DOHH2 (cell line): ENCODE measurements around the gene POGZ.

Experiments
- H3F3A ChIP-seq: fragments of 200-600 bp; sonication (generic), shearing (Covaris generic); 2 replicates; pipeline ENCODE4 v1.6.0; 2016; ENCODE audit warnings: antibody characterized with exemption, mild to moderate bottlenecking; ENCODE audit not compliant: control insufficient read depth, insufficient read depth
- H3K27ac ChIP-seq: fragments of 200-600 bp; sonication (generic); 2 replicates; pipeline ENCODE4 v1.5.1; 2014; ENCODE audit warnings: low read depth, mild to moderate bottlenecking, low read length, moderate library complexity
- H3K27me3 ChIP-seq: fragments of 200-600 bp; sonication (generic); 2 replicates; pipeline ENCODE4 v1.6.1; 2014; ENCODE audit warnings: mild to moderate bottlenecking, low read length, mixed read lengths; ENCODE audit not compliant: control insufficient read depth
- H3K36me3 ChIP-seq: fragments of 200-600 bp; sonication (generic); 2 replicates; pipeline ENCODE4 v1.6.1; 2014; ENCODE audit warnings: mild to moderate bottlenecking, low read length, moderate library complexity, mixed read lengths; ENCODE audit not compliant: control insufficient read depth
- H3K4me1 ChIP-seq: fragments of 200-600 bp; sonication (generic); 2 replicates; pipeline ENCODE4 v1.6.1; 2014; ENCODE audit warnings: mild to moderate bottlenecking, low read length, mixed read lengths; ENCODE audit not compliant: control insufficient read depth
- H3K4me2 ChIP-seq: fragments of 200-600 bp; sonication (generic); 2 replicates; pipeline ENCODE4 v1.6.0; 2014; ENCODE audit warnings: mild to moderate bottlenecking, low read length, moderate library complexity
- H3K4me3 ChIP-seq: fragments of 200-600 bp; sonication (generic); 2 replicates; pipeline ENCODE4 v1.5.1; 2014; ENCODE audit warnings: mild to moderate bottlenecking, low read length, mixed read lengths
- H3K79me2 ChIP-seq: fragments of 200-600 bp; sonication (generic); 2 replicates; pipeline ENCODE4 v1.6.1; 2014; ENCODE audit warnings: mild to moderate bottlenecking, low read length, mixed read lengths; ENCODE audit not compliant: control insufficient read depth
- H3K9me2 ChIP-seq: fragments of 200-600 bp; sonication (generic); replicated peaks from 2 replicates; pipeline ENCODE4 v1.6.1; 2014; ENCODE audit warnings: mild to moderate bottlenecking, low read length, mixed read lengths; ENCODE audit not compliant: control insufficient read depth
- H3K9me3 ChIP-seq: fragments of 200-600 bp; sonication (generic); 2 replicates; pipeline ENCODE4 v1.6.1; 2014; ENCODE audit warnings: antibody characterized with exemption, low read length, mixed read lengths; ENCODE audit not compliant: control insufficient read depth, insufficient read depth
- H4K20me1 ChIP-seq: fragments of 200-600 bp; sonication (generic); 2 replicates; pipeline ENCODE4 v1.6.0; 2014; ENCODE audit warnings: low read depth, mild to moderate bottlenecking, antibody characterized with exemption, low read length, moderate library complexity; ENCODE audit not compliant: control insufficient read depth, insufficient read depth
- EZH2phosphoT487 ChIP-seq: fragments of 200-600 bp; sonication (generic); IDR thresholded peaks from 2 replicates; pipeline ENCODE4 v1.6.1; 2017; ENCODE audit warnings: borderline replicate concordance, mild to moderate bottlenecking, antibody characterized with exemption, low read length, moderate library complexity, mixed read lengths
- TF ChIP-seq, protein P1 (sequence below): fragments of 200-600 bp; sonication (generic); IDR thresholded peaks from one replicate; pipeline ENCODE4 v1.5.1; 2014; ENCODE audit warnings: antibody characterized with exemption, mild to moderate bottlenecking, low read depth, low read length; ENCODE audit not compliant: poor library complexity, severe bottlenecking

The POGZ gene

GRCh38 chr1:151494741-151495281, 35.5 kb upstream of the POGZ start:
- Histone ChIP-seq H3K9me3 (no peaks in the 10 kb centered on the region), H3K27ac (no peak overlapping the region), H3K36me3 (no peaks in the 10 kb centered on the region), H3K4me3 (no peak overlapping the region), H4K20me1 (no peaks in the 10 kb centered on the region), H3K9me2 (no peaks in the 10 kb centered on the region), H3K27me3 (0 out of 2 replicates have a peak, but pooled peaks cover 2% of the 10 kb centered on the region), H3K79me2 (no peaks in the 10 kb centered on the region), H3K4me1 (no peaks in the 10 kb centered on the region), H3F3A (no peaks in the 10 kb centered on the region), H3K4me2 (no peak overlapping the region)
- TF ChIP-seq, protein P1, sequence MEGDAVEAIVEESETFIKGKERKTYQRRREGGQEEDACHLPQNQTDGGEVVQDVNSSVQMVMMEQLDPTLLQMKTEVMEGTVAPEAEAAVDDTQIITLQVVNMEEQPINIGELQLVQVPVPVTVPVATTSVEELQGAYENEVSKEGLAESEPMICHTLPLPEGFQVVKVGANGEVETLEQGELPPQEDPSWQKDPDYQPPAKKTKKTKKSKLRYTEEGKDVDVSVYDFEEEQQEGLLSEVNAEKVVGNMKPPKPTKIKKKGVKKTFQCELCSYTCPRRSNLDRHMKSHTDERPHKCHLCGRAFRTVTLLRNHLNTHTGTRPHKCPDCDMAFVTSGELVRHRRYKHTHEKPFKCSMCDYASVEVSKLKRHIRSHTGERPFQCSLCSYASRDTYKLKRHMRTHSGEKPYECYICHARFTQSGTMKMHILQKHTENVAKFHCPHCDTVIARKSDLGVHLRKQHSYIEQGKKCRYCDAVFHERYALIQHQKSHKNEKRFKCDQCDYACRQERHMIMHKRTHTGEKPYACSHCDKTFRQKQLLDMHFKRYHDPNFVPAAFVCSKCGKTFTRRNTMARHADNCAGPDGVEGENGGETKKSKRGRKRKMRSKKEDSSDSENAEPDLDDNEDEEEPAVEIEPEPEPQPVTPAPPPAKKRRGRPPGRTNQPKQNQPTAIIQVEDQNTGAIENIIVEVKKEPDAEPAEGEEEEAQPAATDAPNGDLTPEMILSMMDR: no peak
- TF ChIP-seq EZH2phosphoT487: no peak

GRCh38 chr1:151493042-151493441, 33.7 kb upstream of the POGZ start:
- TF ChIP-seq, protein P1: no peak
- TF ChIP-seq EZH2phosphoT487: no peak
- Histone ChIP-seq H3K9me3 (no peaks in the 10 kb centered on the region), H3F3A (no peaks in the 10 kb centered on the region), H3K27me3 (0 out of 2 replicates have a peak, but pooled peaks cover 5% of the 10 kb centered on the region), H3K9me2 (no peaks in the 10 kb centered on the region), H3K4me2 (no peak overlapping the region), H4K20me1 (no peaks in the 10 kb centered on the region), H3K27ac (no peak overlapping the region), H3K4me3 (no peak overlapping the region), H3K36me3 (no peaks in the 10 kb centered on the region), H3K4me1 (peaks cover 5% of the 10 kb centered on the region), H3K79me2 (no peaks in the 10 kb centered on the region)

- H4K20me1 ChIP-seq: no peaks in the 10 kb centered on the region
- no peak overlapping the region for H3K27ac ChIP-seq
- no peaks in the 10 kb centered on the region for H3K79me2 ChIP-seq
- no peak overlapping the region for H3K4me2 ChIP-seq
- H3F3A ChIP-seq: no peaks in the 10 kb centered on the region
- no peak for TF ChIP-seq EZH2phosphoT487
- TF ChIP-seq, protein P1: no peak
- peaks cover 5% of the 10 kb centered on the region for H3K4me1 ChIP-seq
- H3K4me3 ChIP-seq: no peak overlapping the region
- H3K36me3 ChIP-seq: no peaks in the 10 kb centered on the region
- no peaks in the 10 kb centered on the region for H3K9me3 ChIP-seq
- 0 out of 2 replicates have a peak, but pooled peaks cover 5% of the 10 kb centered on the region for H3K27me3 ChIP-seq
- no peaks in the 10 kb centered on the region for H3K9me2 ChIP-seq
Measured at GRCh38 chr1:151492120-151492519, 32.8 kb upstream of the POGZ start.
